DMS153 (cell line): ENCODE measurements around the gene CPT2.

ENCODE experiments used
- DNase-seq: peaks from one replicate; lab custom pipeline; 2025; lab: John Stamatoyannopoulos, UW

The CPT2 gene

DNA sequence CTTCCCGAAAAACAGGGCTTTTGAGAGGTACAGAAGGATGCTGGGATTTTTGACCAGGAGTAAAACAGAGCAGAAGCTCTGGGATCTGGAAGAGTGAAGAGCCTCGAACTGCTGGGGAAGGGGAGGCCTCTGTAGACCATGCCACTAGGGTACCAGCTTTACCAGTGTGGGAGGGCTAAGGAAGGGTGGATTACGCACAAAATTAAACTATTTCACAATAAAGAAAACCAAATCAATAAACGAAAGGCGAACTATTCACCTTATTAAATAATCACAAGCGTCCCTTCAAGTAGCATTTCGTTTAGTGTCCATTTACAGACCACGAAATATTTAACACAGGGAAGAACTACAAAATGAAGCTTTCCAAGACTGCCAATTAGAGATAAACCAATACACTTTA lies 23.1 kb downstream of the CPT2 start:
- no peak for DNase-seq

DNA sequence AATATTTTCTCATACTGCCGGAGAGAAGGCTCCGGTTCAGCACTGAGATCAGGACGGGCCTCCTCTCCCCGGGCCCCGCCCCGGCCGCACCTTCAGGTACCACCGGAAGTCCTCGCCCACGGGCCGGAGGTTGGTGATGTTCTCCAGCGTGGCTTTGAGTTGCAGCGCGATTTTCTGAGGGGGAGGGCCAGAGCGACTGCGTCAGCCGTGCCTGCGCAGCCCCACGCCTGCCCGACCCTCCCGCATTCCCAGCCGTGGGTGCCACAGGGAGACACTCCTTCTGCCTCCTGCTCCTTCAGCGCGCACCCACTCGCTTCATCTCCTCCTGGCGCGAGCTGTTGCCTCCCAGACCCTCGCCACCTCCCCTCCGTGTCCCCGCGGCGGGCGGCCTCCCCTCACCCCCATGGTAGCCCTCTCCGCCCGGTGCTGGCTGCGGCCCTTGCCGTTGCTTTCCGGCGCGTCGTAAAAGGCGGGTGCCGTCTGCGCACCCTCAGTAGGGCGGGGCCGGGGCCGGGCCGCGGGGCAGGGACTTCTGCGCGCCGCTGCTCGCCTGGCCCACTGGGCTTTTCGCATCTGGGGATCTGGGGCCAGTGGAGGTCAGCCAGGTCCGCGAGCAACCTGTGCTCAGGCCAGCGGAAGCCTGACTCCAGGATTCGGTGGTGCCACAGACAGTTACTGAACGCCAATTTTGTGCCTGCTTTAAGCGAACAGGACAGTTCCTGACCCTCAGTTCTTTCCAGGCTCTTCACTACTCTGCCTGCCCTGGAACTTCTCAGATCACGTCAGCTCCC lies 23.7 kb downstream of the CPT2 start, which contains the start of gene CZIB:
TSS of gene CZIB (minus strand) at position 464 of the 791 bp plus-strand sequence. CDS start at position 405, 59 bp downstream.
- DNase-seq = peak; percentile 77

DNA sequence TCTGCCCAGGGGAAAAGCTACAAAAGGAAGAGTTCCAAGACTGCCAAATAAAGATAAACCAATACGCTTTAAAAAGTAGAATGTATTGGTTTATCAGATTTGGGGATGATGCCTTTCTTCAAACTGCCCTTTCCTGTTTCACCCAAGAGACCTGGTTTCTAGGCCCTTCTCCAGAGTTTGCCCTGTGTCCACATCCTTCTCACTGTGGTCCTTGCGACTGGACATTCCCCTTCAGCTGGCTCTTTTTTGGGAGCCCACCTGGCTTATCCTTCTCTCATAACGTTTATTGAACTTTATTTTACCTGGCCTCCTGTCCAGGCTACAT lies 24.3 kb downstream of the CPT2 start:
- DNase-seq = no peak

DNA sequence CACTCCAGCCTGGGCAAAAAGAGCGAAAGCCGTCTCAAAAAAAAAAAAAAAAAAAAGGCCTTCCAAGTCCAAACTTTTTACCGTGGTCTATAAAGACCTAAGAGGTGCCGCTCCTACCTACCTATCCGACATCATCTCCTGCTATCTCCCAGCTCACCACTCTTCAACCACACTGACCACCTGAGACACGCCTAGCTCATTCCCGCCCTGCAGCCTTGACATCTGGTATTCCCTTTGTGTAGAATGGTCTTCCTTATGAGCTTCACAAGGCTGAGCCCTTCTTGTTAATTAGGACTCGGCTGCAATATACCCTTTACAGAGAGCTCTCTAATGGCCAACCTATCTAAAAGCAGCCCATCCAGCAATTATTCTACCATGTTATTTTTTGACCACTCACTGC lies 41.0 kb downstream of the CPT2 start:
- DNase-seq = no peak

DNA sequence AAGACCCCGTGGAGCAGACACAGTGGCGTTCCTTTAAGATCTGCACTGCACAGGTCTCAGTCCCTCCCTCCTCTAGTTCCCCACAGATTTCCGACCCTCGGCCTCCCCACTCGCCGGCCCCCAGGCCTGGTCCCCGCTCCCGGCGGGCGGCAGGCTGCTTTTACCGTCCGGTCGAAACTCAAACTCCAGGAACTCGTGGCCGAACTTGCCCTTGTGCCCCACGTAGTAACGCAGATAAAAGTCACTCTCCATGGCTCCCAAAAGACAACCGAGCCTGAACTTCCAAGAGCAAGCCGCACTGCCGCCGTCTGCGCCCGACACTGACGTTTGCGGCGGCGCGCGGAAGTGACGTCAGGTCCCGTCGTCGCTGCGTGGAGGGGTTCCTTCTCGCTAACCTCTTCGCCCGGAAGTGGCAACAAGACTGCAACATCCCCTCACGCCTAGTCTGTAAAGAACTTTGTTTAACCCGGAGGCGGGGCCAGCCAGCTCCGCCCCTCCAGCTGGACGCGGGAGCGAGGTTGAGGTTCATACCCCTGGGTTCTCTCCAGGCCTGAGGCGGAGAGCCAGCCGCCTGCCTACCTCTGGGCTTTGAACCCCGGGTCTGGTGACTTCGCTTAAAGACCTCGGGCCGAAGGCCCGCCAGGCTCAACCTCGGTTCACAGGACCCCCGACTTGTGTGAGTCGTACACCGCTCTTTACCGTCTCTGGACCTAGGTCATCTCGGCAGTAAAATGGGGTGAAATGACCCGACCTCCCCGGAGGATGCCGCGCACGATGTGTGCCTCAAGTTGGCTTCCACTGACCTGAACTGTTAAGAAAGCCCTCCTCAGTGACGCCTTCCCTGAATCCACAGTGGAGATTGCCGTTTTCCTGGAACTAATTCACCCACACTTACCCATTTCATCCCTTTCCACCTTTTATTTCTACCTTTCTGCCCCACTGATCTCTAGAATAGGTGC lies 41.9 kb downstream of the CPT2 start, which contains the start of gene MAGOH:
TSS of gene MAGOH (minus strand) at position 322 of the 959 bp plus-strand sequence. CDS start at position 252, 70 bp downstream.
- peak; percentile 90 for DNase-seq

DNA sequence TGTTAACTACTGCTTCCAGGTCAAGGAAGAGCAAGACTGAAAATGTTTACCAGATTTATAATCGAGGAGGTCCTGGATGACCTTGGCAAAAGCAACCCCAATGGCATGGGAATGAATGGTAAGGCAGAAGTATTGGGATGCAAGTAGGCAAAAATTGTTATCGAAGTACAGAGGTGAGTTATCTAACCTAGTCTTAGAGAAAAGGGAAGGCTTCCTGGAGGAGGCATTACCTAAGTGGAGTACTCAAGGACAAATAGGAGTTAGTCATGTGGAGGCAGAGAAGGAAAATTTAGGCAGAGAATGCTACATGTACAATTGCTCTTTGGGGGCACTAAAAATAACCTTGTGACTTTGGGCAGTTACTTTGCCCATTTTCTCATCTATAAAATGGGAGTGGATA lies 45.2 kb downstream of the CPT2 start:
- no peak for DNase-seq

DNA sequence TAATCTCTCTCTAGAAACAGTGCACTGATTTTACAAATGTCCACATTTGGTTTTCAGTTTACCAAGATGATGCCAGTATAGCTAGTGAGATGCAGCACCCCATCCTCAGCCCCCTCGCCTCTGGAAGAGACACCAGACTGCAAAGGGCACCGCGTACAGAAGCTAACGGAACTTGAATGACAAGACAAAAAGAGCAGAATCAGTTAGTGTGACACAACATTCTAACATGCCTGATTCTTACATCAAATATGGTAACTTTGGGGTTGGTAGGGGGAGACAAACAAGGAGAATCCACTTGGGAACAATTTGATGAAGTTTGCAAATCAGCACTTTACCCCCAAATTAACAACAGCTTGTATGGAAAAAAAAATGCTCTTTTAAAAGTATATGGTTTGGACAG lies 45.8 kb downstream of the CPT2 start:
- DNase-seq = no peak

DNA sequence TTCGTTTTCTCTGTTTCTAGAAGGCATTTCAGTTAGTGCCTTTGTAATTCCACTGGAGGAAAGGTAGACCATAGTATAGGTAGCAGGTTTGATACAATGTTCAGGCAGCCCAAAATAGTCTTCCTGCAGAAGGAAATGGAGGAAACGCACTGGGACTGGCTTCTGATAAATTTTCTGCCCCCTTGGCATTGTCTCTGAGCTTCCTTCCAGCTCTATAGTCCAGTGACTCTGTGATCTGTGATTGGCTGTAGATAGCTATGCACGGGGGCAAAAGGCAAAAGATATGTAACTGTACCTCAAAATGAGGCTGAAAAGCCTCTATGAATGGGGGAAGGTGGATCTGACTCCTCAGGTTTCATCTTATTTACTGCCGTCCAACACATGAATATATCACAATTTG lies 47.5 kb downstream of the CPT2 start:
- DNase-seq = no peak

DNA sequence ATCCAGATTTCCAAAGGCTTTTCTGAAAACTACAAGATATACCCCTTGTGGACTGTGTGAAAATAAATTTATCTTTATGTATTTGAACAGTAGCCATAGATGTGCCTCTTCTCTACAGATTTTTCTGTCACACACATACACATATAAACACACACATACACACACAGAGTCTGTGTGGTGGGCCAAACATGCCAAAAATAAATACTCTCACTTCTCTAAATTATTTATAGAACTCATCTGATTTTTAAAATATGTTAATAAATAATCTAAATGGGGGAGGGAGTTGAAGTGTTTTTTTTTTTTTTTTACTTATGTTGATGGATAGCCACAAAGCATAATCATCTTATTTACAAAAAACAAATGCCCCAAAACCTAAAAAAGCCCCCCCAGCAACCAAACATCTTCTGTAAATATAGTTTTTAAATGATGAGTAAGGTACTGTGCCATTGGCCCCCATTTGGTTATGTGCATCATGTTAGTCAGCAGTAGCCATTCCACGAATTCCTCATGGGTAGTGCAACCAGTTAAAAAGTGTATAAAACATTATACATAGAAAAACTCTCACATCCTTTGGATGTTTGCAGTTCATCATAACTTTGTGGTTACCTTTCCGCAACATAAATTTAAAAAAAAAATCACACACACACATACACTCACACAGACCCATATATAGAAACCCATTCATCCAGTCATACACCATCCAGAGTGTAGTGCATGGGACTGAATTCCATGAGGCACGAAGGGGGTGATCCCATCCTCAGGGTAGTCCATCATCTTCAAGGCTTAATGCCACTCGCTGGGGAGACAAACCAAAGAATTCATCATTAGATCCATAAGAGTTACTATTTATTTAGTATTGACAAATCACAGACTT lies 49.9 kb downstream of the CPT2 start:
- no peak for DNase-seq

DNA sequence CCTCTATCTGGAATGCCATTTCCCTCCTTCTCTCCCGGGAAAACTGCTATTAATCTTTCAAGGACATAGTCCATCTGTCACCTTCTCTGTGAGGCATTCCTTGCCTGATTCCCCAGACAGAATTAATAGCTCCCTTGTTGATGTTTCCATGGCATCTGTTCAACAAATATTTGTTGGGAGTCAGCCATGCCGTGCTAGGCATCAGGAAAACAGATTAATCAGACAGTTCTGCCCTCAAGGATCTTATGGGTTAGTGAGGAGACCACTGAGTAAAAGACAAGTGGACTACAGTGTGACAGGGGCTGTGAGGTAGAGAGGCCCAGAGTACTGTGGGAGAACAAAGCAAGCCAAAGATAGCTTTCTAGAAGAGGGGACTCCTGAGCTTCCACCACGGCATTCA lies 53.1 kb downstream of the CPT2 start:
- no peak for DNase-seq

DNA sequence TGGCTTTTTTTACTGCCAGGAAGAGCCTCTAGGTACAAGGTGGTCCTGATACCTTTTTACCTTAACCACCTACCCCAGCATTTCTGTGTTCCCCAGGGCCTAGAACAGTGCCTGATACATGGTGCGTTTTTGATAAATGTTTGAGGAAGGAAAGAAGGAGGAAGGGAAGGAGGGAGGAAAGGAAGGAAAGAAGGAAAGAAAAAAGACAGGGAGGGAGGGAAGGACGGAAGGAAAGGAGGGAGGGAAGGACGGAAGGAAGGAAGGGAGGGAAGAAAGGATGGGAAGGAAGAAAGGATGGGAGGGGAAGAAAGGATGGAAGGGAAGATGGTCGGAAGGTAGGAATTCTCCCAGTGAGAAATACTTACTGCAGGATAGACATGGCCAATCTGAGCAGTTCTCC lies 53.7 kb downstream of the CPT2 start:
- DNase-seq = no peak

DNA sequence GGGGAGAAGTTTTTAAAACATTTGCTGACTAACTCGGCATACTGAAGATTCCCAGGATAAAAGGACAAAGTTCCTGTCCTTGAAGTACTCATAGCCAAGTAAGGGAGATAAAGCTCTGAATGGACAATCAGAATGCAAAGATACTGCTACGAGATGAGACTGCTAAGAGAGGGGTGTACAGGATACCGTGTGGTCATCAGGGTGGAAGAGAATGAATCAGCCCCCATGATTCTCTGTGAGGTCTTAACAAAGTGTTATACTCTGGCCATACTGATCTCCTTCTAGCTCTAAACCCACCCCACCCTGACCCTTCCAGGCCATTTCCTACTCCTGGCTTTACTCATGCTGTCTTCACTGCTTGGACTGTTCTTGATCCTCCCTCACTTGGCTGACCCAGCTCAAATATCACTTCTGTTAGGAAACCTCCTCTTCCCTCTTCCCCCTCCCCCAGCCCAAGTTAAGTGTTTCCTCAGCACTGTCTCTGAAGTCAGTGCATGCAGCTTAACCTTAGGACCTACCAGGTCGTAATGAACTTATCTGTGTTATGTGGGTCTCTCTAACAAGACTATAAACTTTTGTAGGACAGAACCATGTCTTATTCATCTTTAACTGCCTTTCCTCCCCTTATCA lies 57.5 kb downstream of the CPT2 start:
- DNase-seq = no peak

DNA sequence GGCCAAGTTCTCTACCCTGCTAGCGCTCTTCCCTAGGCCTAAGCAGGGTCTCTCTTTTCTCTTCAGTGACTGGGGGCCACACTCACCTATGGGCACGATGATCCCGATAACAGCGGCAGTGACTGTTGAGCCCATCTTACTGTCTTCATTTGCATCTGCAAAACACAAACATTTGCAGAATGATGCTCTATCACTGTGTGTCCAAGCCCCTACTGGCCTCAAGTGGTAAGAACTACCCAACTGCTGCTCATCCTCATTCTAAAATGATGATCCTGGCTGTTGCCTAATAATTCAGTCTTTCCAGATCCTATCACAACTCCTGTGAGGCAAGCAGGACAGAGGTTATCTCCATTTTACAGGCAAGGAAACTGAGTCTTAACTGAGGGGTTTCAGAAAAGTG lies 58.4 kb downstream of the CPT2 start:
- no peak for DNase-seq

DNA sequence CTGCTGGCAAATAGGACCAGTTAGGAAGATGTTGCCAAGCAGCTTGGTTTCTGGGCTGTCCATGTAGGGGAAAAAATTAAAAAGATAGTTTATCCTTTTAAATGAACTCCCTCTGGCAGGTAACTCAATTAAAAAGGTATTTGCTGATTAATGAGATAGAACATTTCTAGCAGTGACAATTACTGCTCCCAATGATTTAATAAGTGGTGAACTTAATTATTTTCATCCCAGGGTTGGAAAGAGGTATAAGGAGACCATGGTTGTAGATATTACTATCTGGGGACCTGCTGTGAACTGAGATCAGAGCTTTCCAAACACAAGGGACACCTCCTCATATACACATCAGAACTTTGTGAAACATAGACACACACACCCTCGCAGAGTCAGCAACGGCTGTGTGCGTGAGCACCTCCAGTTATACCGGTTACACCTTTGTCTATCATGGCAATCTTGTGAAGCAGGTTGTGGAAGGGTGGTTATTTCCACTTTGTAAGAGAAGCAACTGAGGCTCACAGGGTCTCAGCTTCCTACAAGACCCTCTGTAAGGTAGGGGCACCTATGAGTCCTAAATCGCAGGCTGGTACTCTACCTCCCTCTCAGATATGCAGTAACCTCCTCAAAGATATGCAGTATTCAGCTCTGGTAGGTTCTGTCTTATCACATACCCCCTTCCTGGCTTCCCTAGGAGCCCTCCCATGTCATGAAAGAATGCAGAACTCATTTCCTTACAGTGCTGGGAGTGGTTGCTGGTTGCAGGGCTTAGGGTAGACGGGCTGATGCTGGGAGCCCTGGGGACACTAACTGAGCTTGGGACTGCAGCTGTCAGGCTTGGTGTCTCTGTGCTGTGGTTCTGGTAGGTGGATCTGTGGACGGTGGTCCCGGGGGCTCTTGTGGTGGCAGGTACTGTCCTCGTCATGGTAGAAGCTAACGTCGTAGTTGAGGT lies 60.2 kb downstream of the CPT2 start:
- DNase-seq = no peak

DNA sequence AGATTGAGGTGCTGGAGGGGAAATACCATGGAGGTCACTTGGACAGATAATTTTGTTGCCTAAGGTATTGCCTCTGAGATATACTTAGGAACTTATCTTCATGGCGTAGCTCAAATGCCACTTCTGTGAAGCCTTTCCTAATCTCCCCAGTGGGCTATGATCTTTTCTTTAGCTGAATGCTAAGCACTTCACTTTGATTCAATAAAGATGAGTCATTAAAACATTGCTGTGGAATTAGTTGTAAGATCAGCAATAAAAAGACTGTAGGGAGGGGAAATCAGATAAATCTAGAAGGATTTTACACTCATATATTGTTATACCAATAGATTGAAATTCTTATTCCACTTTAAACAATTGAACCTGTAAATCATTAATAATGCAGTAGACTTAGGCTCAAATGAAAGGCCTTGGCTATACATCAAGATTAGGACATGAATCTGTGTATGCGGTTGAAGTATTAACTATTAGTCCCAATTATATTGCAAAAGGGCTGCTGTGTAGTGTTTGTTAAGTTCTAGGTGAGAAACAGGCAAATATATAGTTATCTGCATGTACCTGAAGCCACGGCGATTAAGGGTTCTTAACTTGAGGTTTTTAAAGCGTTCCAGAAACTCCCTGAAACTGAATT lies 60.9 kb downstream of the CPT2 start:
- no peak for DNase-seq

DNA sequence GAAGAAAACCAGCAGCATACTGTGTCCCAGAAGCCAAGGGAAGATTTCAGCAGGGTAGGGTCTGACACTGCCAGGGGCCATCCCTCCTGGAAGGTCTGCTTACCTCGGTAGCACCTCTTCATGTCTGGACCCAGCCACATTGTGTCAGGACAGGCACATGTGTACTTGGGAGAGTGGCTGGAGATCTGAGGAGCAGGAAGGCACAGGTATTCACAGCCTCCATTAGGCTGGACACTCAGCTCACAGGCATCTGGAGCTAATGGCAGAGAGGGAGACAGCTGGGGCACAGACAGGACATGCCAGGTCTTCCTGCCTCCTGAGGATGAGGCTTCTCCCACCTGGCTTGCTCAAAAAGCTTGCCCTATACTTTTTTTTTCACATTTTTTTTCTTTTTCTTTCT lies 61.6 kb downstream of the CPT2 start:
- no peak for DNase-seq

DNA sequence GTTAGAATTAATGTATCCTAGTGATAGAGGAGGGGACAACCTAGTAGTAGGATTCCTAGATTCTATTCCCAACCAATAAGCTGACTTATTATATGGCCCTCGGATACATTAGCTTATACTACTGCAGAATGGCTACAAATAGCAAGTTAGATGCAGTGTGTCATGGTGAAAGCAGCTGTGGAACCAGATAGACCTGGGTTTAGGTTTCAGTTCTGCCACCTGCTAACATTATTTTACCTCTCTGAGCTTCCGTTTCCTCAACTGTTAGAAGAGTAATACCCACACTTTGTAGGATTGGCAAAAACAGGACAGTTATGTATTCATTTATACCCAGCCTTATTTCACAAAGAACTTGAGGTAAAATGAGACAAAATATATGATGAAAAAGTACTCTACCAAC lies 63.3 kb downstream of the CPT2 start:
- DNase-seq = no peak

DNA sequence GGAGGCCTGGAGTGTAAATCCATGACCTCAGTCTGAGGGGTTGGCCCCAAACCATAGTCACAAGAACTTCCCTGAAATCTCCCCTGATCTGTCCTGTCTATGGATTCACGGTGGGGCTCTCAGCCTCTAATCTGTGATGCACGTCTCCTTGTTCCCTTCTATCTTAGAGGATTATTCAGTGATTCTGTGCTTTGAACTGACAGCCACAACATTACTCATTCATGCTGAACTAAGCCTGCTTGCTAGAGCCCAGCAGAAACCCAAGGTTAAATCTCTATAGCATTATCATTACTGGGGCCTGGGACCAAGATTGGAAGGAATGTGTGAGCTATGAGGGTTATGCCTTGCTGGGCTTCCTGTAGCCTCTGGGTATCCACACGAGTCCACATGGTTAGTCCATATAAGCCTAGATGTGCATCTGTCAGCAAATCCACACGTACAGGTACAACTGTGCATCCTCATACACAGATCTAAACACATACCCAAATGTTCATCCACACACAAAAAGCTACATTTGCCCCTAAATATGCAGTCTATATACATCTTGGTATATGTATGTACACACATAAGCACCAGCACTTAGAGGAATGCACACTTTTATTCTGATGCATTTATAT lies 64.1 kb downstream of the CPT2 start:
- no peak for DNase-seq

DNA sequence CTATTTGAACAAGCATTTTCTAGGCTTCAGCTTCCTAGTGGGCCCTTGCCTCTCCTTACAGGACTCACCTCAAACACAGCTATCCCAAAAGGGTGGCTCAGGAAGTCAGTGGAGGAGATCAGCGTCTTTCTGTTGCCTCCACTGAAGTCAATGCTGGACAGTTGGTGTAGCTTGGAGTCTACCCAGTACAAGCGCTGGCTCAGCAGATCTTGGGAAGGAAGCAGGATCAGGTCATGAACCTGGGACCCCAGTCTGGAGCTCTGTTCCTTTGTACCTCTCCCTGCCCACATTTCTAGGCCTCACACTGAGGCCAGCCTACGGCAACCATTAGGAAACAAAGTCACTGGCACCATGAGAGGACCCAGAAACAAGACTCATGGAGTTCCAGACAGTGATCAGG lies 65.4 kb downstream of the CPT2 start:
- no peak for DNase-seq
